PC-9 (cell line): ENCODE measurements around the gene TGFBR3.

Source experiments
- CTCF ChIP-seq: fragments of 200-600 bp; sonication (generic); conservative IDR thresholded peaks from 2 replicates; pipeline ENCODE4 v1.6.1; 2017; ENCODE audit warnings: mixed run types, antibody characterized with exemption, mild to moderate bottlenecking, moderate library complexity
- EZH2 ChIP-seq: fragments of 200-600 bp; sonication (generic); IDR thresholded peaks from 2 replicates; pipeline ENCODE4 v1.8.0; 2017; ENCODE audit warnings: antibody characterized with exemption, low read depth

GRCh38 chr1:91747666-91748065 is 138.3 kb downstream of the TGFBR3 start:
- TF ChIP-seq CTCF (no peak), EZH2 (no peak)
